MM.1S (cell line): ENCODE measurements around the gene LRRC75A.

Source experiments
- CTCF ChIP-seq: fragments of 300-600 bp; sonication (generic); IDR thresholded peaks from 2 replicates; pipeline ENCODE4 v1.5.1; 2016; ENCODE audit warnings: antibody characterized with exemption, low read length, mixed read lengths
- EZH2 ChIP-seq: fragments of 300-600 bp; sonication (generic); optimal IDR thresholded peaks from 2 replicates; pipeline ENCODE3; 2017; ENCODE audit warnings: low read depth, mild to moderate bottlenecking, antibody characterized with exemption, low read length, mixed read lengths
- EZH2phosphoT487 ChIP-seq: fragments of 300-600 bp; sonication (generic); IDR thresholded peaks from 2 replicates; pipeline ENCODE4 v1.6.1; 2018; ENCODE audit warnings: antibody characterized with exemption, low read length

GRCh38 chr17:16470265-16470664, 21.7 kb downstream of the LRRC75A start:
- TF ChIP-seq CTCF (no peak), EZH2 (no peak), EZH2phosphoT487 (no peak)
